ENCODE results near the gene PMF1.

DNA sequence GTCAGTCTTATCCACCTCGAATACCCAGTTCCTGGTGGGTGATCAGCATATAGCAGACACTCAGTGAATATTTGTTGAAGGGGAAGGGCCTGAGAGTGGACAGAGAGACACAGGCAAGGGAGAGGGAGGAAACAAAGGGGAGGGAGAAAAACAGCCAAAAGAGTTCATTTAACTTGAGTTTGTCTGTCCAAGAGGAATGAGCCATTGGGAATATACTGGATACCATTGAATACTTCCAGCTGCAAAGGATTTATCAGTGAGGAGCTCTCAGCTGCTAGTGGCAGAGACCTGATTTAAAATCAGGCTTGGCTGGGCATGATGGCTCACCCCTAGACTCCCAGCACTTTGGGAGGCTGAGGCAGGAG, 17.6 kb downstream of the PMF1 start:
- TF ChIP-seq, protein P1, sequence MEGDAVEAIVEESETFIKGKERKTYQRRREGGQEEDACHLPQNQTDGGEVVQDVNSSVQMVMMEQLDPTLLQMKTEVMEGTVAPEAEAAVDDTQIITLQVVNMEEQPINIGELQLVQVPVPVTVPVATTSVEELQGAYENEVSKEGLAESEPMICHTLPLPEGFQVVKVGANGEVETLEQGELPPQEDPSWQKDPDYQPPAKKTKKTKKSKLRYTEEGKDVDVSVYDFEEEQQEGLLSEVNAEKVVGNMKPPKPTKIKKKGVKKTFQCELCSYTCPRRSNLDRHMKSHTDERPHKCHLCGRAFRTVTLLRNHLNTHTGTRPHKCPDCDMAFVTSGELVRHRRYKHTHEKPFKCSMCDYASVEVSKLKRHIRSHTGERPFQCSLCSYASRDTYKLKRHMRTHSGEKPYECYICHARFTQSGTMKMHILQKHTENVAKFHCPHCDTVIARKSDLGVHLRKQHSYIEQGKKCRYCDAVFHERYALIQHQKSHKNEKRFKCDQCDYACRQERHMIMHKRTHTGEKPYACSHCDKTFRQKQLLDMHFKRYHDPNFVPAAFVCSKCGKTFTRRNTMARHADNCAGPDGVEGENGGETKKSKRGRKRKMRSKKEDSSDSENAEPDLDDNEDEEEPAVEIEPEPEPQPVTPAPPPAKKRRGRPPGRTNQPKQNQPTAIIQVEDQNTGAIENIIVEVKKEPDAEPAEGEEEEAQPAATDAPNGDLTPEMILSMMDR (IDR thresholded peaks at IDR 0.05; ENCODE audit: insufficient read depth, low read length) = no peak
- TF ChIP-seq POLR2AphosphoS5 (IDR thresholded peaks at IDR 0.05; ENCODE audit: low read depth) = no peak
- TF ChIP-seq, protein P2, sequence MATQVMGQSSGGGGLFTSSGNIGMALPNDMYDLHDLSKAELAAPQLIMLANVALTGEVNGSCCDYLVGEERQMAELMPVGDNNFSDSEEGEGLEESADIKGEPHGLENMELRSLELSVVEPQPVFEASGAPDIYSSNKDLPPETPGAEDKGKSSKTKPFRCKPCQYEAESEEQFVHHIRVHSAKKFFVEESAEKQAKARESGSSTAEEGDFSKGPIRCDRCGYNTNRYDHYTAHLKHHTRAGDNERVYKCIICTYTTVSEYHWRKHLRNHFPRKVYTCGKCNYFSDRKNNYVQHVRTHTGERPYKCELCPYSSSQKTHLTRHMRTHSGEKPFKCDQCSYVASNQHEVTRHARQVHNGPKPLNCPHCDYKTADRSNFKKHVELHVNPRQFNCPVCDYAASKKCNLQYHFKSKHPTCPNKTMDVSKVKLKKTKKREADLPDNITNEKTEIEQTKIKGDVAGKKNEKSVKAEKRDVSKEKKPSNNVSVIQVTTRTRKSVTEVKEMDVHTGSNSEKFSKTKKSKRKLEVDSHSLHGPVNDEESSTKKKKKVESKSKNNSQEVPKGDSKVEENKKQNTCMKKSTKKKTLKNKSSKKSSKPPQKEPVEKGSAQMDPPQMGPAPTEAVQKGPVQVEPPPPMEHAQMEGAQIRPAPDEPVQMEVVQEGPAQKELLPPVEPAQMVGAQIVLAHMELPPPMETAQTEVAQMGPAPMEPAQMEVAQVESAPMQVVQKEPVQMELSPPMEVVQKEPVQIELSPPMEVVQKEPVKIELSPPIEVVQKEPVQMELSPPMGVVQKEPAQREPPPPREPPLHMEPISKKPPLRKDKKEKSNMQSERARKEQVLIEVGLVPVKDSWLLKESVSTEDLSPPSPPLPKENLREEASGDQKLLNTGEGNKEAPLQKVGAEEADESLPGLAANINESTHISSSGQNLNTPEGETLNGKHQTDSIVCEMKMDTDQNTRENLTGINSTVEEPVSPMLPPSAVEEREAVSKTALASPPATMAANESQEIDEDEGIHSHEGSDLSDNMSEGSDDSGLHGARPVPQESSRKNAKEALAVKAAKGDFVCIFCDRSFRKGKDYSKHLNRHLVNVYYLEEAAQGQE (IDR thresholded peaks at IDR 0.05; ENCODE audit: insufficient replicate concordance, low read depth) = no peak

Data from HL-60 (cell line).